ENCODE results near the gene SIGMAR1. TPM values are rescaled to one million over a fixed set of nuclear protein-coding genes. Genes with fewer than 3 reads are reported as not detected.

The SIGMAR1 gene
- total RNA-seq, 2 donors from 2014 or later, result 77.0 to 131 TPM

DNA sequence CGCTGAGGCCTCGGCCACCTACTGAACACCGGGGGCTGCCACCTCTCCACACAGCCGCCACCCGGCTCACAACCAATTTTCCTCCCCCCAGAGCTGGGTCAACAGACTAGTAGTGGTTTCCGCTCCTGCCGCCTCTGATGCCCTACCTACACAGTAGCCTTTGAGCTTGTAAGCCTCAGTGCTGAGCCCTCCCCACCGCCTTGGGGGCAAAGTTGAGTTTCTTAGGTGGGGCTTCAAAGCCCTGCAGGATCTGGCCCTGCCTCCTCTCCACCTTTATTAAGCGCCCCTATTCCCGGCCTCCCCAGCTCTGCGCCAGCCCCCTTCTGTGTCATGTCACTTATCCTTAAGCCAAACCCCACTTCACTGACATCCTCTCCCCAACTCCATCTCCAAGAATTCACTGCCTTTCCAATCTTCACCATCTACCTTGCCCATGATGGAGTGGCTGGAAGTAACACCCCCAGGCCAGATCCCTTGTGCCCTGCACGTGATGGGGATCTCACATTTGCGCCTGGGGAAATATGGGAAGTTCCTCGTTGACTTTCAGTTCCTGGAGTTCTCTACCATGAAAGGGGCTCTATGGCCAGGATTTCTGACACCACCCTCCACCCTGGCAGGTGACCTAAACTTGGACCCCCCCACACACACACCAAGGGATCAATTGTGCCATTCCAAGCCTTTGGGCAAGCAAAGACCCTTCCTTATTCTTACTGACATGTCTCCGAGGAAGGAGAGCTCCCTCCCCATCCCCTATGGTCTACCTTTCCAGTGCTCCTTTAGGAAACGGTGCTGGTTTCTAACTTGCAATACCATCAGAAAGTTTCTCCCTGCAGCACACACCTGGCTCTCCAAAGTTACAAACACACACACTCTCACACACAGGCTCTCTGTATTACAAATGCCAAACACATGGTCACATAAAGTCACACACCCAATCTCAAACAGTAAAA is 45.4 kb downstream of the SIGMAR1 start:
- no peak for ATAC-seq (ENCODE audit: insufficient number of reproducible peaks, low FRiP score, low read depth)
- TF ChIP-seq, protein P1, sequence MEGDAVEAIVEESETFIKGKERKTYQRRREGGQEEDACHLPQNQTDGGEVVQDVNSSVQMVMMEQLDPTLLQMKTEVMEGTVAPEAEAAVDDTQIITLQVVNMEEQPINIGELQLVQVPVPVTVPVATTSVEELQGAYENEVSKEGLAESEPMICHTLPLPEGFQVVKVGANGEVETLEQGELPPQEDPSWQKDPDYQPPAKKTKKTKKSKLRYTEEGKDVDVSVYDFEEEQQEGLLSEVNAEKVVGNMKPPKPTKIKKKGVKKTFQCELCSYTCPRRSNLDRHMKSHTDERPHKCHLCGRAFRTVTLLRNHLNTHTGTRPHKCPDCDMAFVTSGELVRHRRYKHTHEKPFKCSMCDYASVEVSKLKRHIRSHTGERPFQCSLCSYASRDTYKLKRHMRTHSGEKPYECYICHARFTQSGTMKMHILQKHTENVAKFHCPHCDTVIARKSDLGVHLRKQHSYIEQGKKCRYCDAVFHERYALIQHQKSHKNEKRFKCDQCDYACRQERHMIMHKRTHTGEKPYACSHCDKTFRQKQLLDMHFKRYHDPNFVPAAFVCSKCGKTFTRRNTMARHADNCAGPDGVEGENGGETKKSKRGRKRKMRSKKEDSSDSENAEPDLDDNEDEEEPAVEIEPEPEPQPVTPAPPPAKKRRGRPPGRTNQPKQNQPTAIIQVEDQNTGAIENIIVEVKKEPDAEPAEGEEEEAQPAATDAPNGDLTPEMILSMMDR (IDR thresholded peaks at IDR 0.05), result no peak
- no peak for DNase-seq (ENCODE audit: low spot score)
- peak overlapping the region; percentile 69 for H3K4me3 ChIP-seq
- H3K9me3 ChIP-seq, result no peaks in the 10 kb centered on the region
- H3K27ac ChIP-seq, result no peak overlapping the region
- H3K36me3 ChIP-seq, result no peaks in the 10 kb centered on the region
- H3K4me1 ChIP-seq (ENCODE audit: control insufficient read depth in 1 of 2, low read depth in 2 of 2), result peaks cover 25 to 59% of the 10 kb centered on the region in 2 donors
- peaks cover 16% of the 10 kb centered on the region for H3K27me3 ChIP-seq (replicated peaks; ENCODE audit: insufficient read depth)

DNA sequence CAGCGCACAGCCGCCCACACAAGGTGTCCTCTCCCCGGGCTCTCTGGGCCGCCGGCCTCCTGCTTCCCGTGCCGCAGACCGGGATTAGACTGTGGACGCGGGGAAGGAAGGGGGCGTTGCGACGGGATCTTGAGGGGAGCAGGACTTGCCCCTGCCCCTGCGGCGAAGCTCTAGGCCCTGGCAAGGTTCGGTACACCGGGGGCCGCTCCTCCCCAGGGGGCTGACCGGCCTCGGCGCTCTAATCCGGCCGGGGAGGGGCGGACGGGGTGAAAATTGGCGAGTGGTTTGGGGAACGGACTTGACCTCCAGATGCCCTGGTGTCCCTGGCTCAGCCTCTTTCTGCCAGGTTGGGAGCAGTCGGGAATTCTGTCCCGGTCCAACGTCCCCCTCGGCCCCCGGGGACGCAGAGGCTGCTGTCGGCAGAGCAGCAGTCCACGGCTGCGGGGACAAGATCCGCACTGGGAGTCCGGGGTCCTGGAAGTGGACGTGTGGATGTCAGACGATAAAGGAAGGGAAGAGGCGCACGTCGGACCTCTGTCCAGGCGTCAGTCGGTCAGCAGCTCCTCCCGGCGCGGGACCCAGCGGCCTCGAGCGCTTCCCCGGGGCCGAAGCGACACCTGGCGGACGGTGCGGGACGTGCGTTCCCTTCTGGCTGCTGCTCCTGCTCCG is 46.2 kb downstream of the SIGMAR1 start:
- H3K36me3 ChIP-seq, result no peaks in the 10 kb centered on the region
- ATAC-seq (ENCODE audit: insufficient number of reproducible peaks, low FRiP score, low read depth) (no peak), DNase-seq (ENCODE audit: low spot score) (no peak)
- peak overlapping the region; percentile 69 for H3K4me3 ChIP-seq
- H3K27me3 ChIP-seq (replicated peaks; ENCODE audit: insufficient read depth), result peaks cover 16% of the 10 kb centered on the region
- H3K27ac ChIP-seq, result no peak overlapping the region
- no peaks in the 10 kb centered on the region for H3K9me3 ChIP-seq
- TF ChIP-seq, protein P1 (IDR thresholded peaks at IDR 0.05), result peak; percentile 92
- H3K4me1 ChIP-seq (ENCODE audit: control insufficient read depth in 1 of 2, low read depth in 2 of 2), result peaks cover 25 to 59% of the 10 kb centered on the region in 2 donors

DNA sequence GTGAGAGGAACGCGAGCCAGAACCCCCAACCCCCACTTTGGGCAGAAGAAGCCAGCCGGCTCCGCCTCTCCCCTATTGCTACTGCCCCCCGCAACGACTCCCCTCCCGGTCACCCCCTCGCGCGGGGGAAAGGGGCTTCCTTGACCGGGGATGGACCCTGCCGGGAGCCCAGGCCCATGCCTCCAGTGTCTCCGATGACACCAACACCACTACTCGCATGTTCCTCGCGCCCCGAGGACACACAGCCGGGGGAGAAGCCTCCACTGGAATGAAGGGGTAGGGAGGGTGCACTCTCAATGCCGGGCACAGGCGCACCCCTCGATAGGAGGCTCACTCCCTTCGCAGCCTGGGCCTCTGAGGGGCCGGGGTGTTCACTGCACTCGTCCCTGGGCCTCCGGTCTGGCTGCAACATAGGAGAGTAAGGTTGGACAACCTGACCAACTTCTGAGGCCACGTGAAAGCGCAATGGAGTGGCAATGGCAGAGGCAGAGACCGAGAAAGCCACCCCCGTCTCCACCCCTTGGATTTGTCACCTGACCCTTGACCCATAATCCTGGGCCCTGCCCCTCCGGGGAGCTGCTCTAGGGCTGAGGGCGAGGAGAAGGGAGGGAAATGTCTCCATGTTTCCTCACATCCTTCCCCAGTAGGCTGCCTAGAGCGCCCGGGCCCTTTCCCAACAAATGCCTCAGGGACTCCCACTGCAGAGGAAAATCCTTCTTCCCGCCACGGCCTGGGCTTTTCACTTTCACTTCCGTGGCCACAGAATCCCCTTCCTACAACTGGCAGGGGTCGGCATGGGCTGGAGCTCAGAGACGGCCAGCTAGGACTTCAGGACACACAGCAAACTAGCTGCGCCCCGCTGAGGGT is 47.0 kb downstream of the SIGMAR1 start:
- no peaks in the 10 kb centered on the region for H3K36me3 ChIP-seq
- peaks cover 25 to 59% of the 10 kb centered on the region in 2 donors for H3K4me1 ChIP-seq (ENCODE audit: control insufficient read depth in 1 of 2, low read depth in 2 of 2)
- DNase-seq (ENCODE audit: low spot score), result no peak
- peak overlapping the region; percentile 69 for H3K4me3 ChIP-seq
- TF ChIP-seq, protein P1 (IDR thresholded peaks at IDR 0.05), result no peak
- ATAC-seq (ENCODE audit: insufficient number of reproducible peaks, low FRiP score, low read depth), result no peak
- no peak overlapping the region for H3K27ac ChIP-seq
- peaks cover 16% of the 10 kb centered on the region for H3K27me3 ChIP-seq (replicated peaks; ENCODE audit: insufficient read depth)
- no peaks in the 10 kb centered on the region for H3K9me3 ChIP-seq

DNA sequence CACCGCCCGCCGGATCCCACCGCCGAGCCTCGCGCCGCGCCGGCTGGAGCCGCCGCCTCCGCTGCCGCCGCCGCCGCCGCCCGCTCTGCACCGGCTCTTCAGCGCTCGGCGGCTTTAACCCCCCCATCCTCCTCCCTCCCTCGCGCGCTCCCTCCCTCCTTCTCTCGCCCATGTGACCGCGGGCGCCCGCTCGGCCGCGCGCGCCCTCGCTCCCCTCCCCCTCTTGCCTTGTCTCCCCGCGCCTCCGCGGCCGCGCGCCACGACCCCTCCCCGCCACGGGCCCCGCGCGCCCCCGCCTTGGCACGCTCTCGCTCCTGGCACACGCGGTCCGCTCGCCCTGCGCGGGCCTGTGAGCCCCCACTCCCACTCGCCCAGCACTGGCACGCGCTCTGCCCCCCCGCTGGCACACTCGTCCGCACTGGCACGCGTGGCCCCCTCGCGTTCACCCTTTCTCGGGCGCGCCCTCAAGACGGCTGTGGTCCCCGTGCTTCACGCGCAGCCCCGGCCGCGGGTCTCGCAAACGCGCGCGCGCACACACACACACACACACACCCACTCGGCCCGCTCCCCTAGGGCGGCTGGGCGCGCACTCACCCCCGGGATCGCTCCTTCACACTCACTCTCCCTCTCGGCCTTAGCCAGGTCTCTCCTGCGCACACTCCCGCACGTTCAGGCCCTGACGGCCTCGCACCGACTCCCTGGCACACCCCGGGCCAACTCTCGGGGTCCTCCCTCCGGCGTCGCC is 47.8 kb downstream of the SIGMAR1 start, which contains the start of gene CNTFR:
Gene CNTFR, minus strand, starts transcription at position 89 of the 745 bp plus-strand sequence. CDS start 20,743 bp downstream, outside the sequence.
- Histone ChIP-seq H3K27ac (no peak within 1 kb of the TSS), H3K4me3 (peak within 1 kb of the TSS; percentile 69), H3K27me3 (replicated peaks; ENCODE audit: insufficient read depth) (peaks cover 16% of the 10 kb centered on the region), H3K9me3 (no peaks in the 10 kb centered on the region), H3K4me1 (ENCODE audit: control insufficient read depth in 1 of 2, low read depth in 2 of 2) (peaks cover 25 to 59% of the 10 kb centered on the region in 2 donors), H3K36me3 (no peaks in the 10 kb centered on the region)
- DNase-seq (ENCODE audit: low spot score) (no peak), ATAC-seq (ENCODE audit: insufficient number of reproducible peaks, low FRiP score, low read depth) (no peak)
- TF ChIP-seq, protein P1 (IDR thresholded peaks at IDR 0.05), result no peak
